ENCODE results near the gene OBSL1.

The OBSL1 gene

DNA sequence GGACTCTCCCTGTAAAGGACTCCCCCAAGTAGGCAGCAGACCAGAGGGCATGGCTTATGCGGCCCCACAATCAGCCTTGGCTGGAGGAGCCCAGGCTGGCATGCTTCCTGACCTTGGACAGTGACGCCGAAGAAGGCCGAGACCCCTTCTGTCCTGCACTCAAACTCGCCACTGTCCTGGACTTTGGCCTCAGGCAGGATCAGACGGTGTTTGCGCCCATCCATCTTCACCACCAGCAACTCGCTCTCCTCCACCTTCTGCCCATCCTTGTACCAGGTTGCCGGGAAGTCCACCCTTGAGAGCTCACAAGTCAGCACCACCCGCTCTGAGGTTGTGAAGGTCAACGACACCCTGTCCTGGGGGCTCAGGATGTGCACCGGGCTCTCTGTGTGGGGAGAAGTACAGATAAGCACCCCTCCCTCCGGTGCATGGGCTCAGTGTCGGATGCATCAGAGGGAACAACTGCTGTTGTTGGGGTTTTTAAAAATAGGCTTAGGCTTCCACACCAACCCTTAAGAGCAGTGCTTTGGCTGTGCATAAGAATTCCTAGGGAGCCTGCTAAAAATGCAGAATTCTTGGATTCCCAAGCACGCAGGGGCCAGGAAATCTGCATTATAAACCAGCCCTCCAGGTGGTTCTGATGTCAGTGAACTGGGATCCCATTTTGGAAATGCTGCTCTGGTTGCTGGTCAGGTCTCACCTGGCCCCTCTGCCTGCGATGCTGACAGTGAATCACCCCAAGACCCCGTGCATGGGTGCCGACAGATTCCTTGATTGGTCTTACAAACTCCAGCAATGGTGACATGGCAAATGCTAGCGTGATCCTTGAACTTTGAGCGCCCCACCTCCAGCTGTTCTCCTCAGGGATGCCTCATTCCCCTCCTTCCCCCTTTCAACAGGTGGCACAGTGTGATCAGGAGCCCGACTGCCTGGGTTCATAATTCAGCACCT, 5.9 kb downstream of the OBSL1 start:
- no peak for DNase-seq

DNA sequence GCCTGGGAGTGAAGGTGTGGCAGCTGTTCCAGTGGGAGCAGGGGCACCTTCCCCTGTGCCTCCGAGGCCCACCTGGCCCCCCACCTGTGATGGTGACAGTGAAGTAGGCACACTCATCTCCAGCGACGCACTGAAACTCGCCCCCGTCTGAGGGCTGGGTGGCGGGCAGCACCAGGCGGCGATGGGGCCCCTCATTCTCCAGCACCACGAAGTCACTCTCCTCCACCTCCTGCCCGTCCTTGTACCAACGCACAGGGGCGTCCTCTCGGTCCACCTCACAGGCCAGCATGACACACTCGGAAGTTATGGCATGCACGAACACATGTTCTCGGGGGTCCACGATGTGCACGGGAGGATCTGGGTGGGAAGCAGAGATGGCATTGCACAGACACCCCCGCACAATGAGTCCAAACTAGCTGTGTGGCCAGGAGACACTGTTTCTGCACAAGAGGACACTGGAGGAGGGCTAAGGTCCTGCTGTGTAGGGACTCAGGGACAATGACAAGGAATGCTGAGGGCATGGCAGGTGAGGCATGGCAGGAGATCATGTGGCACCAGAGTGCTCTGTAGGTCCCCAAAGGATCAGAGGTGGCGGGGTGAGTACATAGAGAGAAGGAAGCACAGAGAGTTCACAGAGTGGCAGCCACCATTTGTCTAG, 7.9 kb downstream of the OBSL1 start:
- DNase-seq, result no peak

DNA sequence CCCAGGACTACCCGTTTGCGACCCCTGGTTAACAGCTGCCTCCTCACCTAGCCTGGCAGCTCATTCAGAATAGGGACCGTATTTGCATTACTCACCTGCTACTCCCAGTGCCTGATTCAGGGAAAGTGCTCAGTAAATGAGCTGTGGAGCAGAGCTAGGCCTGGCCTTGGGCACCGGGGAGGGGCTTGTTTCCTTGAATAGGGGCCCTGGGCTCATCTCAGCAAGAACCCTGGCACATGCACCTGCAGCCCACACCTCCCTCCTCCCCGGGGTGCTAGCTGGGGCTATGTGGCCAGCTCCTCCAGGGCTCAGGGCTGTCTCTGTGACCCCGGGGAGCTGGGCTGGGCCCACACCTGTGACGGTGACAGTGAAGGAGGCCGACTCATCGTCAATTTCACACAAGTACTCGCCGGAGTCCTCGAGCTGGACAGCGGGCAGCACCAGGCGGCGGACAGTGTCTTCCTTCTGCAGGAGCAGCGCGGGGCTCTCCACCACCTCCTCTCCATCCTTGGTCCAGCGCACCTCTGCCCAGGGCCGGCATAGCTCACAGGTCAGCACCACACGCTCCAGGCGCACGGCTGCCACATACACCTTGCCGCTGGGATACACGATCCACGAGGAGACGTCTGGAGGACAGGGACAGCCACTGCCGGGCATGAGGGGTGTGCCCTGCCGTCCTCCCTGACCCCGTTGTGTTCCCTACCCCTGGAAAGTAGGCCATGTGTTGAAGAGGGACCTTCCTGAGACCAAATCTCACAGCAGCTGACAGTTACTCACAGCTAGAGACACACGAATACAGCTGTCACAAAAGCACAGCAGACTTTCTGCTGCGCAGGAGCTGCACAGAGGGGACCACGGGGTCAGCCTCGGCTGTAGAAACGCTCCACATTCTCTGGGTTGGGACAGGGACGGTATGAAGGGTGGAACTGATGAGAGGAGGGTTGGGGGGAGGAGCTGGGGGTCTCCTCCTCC, 9.0 kb downstream of the OBSL1 start:
- DNase-seq, result no peak

DNA sequence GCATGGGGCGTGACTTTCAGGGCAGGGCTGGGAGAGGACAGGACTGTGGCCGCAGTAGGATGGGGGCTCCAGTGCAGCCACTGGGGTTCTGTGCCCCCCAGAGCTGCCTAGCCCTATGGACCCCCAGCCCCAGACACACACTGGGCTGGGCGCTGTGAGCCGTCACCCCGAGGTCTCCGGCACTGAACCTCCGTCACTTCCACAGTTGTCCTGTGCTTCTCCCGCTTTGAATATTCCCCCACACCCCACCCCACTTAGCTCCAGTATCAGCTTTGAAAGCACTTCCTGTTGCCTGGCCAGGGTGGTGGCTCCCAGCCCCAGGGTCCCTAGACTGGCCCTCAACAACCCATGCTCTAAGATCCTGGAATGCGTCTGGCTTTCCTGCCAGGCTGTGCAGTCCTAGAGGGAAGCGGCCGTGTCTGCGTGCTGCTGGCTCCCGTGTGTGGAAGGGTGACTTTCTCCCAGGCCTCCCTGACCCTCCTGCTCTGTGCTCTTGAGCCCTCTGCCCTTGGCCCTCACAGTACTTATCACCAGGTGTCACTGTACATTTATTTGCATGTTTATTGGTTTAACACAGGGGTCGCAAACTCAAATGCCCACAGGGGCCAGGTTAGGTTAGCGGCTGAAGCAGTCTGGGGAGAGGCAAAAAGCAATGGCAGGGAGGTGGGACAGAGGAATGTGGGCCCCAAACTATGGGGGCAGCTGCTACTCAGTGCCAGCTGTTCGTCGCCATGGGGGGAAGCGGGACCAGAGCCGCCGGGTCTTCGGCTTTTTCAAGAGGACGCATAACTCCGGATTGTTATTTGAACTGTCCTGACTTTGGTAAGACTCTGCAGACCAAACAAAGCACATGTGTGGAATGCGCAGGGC, 9.9 kb downstream of the OBSL1 start:
- DNase-seq, result no peak

DNA sequence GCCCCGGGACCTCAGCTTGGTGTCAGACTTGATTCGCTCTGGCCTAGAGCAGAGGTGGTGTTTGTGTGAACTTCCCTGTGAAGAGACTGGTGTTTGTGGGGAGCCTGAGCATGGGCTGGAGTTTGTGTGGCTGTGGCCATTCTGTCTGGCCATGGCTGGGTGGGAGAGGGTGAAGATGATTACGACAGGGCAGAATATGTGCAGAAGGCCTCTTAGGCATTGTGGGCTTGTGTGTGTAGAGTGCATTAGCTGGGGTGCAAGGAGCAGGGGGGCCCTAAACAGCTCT, 10.5 kb downstream of the OBSL1 start:
- no peak for DNase-seq

DNA sequence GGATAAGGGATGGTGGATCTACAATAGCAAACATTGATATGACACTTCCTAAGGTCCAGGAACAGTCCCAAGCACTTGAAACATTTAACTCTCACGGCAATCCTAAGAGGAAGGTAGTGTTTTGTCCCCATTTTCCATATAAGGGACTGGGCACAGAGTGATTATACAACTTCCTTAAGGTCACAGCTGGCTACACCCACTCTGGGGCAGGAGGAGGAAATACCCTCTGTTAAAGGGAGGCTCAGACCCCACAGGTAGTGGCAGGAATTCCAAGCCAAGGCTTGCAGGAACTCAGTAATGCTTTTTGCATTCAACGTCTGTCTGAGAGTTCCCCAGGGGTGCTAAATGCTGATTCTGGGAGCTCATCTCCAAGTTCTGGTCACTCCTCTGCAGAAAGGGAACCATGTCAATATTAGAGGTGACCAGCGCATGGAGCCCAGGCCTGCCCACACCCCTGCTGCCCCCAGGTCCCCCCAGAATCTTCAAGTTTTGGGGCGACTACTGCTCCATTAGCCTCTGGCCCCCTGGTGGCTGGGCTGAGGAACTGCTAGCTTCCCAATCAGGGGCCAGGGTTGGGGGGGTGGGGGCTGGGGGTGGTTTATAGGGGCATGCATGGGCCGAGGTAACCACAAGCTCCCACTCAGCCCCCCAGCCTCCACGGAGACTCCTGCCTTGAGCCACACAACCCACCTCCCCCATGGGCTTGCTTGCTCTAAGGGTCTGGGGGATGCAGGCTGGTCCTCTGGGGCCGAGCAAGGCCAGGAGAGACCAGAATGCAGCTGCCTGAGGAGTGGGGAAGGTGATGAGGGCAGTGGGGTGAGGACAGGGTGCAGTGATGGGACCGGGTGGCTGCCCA, 11.1 kb downstream of the OBSL1 start:
- DNase-seq, result no peak

DNA sequence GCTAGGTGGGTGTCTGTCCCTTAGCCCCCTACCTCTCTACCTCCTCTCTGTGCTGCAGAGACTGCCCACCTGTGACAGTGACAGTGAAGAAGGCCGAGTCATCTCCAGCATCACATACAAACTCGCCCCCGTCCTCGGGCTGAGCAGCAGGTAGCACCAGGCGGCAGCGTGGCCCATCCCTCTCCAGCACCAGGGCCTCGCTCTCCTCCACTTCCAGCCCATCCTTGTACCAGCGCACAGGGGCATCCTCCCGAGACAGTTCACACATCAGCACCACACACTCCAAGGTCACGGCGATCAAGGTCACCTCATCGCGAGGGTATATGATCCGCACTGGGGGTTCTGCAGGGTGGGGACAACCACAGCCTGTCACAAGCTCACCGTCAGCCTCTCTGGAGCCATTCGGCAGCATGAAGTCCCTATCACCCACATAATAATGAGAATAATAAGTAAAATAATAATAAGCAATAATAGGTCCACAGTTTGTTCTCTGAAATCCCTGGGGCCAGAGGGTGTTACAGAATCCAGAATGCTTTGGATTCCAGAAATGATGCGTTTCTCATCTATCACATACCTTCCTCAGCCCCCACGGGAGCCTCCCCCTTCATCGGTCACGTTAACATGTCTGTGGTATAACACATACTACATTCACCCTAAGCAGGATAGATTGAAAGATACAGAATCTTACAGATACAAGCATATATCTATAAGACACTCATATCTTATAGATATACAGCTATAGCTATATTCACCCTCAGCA, 12.0 kb downstream of the OBSL1 start:
- no peak for DNase-seq

DNA sequence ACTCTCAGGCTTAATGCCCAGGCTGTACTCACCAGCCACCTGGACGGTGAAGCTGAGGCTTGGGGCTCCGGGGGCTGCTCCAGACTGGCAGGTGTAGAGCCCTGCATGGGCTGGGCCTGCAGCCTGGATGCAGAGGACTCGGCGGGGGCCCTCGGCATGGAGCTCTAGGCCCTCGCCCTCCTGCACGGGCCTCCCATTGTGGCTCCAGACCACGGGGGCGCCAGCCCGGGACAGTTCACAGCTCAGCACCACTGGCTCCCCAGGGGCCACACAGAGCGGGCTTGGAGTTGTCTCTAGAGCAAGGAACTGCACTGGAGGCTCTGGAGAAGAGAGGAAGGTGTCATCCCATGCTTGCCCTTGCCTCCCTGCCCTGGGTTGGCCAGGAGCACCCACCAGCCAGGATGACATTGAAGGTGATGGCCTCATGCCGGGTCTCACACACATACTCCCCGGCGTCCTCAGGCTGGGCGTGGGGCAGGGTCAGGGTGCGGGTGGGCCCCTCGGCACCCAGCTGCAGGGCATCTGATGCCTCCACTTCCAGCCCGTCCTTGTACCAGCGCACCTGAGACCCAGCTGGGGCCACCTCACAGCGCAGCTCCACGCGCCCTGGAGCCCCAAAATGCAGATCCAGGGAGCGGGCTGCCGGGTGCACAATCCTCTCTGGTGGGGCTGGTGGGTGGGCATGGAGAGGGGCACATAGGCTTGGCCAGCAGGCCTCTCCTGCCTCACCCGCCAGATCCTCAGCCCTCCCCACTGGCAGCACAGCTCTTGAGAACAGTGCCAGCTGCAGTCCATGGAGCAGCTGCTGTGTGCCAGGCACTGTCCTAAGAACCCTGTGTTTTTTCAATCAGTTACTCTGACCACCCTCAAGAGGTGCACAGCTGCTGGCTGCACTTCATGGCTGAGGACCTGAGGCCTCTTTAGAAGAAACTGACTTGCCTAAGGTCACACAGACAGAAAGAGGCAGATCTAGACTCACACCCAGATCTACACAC, 13.3 kb downstream of the OBSL1 start:
- no peak for DNase-seq

DNA sequence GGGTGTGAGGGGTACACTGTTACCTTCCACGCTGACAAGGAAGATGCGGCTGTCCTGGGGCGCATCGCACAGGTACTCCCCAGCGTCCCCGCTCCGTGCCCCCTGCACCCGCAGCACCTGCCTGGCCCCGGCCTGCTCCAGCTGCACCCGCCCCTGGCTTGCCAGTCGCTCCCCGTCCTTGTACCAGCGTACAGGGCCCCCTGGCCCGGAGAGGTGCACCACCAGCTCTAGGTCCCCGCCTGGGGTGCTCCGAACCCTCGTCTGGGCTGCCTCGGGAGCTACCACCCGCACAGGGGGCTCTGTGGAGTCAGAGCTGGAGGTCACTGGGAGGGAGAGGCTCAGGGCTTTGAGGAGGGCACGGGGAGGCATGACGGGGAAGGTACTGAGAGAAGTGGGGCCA, 14.0 kb downstream of the OBSL1 start:
- DNase-seq, result no peak

DNA sequence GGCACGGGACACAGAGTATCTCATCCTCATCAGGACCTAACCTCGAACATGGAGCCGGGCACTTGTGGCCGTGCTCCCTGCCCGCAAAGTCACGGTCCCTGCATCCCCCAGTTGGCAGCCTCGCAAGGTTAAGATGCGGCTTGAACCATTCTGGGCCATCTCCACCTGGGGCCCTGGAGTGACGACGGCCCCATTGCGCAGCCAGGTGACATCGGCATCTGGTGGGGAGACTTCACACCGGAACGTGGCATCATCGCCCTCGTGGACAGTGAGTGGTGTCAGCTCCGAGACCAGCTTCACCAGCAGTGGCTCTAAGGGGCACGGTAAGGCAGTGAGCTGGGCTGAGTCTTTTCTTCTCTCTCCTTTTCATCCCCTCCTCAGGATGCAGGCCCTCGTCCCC, 14.9 kb downstream of the OBSL1 start:
- no peak for DNase-seq

DNA sequence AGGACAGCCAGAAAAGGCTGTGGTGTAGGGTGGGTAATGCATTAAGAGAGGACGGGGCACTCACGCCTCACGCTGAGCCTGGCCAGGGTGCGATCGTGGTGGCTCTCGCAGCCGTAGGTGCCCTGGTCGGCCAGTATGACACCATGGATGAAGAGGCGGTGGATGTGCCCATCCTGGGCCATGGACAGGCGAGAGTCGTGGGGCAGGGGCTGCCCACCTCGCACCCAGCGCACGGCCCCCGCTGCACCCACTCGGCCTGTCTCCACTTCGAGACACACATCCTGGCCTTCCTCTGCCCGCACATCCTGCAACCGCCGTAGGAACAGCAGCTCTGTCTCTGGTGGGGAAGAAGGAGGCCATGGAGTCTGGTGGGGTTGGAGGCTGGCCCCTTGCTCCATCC, 15.4 kb downstream of the OBSL1 start:
- no peak for DNase-seq

DNA sequence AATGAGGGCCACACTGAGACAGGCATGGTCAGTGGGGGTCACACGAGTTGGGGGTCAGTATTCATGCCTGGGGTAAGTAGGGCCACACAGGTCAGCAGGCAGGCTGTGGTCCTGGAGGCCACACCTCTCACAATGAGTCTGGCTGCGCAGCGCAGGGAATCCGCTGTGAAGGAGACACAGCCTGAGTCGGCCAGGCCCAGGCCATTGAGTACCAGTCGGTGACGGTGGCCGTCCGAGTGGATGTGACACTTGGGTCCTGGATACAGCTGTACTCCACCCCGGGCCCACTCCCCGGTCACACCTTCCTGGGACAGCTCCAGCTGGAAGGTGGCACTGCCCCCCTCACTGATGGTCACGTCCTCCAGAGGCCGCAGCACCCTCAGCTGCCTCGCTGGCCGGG, 17.0 kb downstream of the OBSL1 start:
- DNase-seq, result no peak

DNA sequence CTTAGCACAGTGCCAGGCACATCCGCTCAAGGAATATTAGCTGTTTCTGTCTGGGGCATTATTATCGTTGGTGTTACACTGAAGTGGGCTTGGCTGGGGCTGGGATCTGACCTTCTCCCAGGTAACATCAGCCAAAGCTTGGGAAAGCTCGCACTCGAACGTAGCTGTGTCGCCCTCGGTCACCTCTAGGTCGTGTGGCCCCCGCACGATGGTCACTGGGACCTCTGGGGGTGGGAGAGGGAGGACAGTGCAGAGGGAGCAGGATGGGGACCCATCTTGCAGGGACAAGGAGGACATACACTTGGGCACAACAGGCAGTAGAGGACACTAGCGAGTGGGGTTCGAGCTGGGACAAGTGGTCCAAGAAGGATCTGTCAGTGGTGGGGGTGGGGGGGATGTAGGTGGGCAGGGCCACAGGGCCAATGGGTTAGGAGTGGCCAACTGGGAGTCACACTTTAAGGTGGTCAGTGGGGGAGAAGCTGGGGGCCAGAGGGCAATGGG, 17.8 kb downstream of the OBSL1 start:
- no peak for DNase-seq

DNA sequence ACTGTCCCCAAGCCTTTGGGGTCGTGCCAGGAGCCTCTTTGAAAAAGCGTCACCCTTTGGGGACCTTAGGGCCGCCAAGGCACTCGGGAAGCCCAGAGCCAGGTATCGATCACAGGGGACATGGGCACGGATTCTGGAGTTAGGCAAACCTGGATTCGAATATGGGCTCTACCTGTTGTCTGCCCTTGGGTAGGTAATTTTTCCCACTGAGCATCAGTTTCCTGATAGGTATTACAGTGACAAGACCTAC, 18.2 kb downstream of the OBSL1 start:
- DNase-seq, result no peak

DNA sequence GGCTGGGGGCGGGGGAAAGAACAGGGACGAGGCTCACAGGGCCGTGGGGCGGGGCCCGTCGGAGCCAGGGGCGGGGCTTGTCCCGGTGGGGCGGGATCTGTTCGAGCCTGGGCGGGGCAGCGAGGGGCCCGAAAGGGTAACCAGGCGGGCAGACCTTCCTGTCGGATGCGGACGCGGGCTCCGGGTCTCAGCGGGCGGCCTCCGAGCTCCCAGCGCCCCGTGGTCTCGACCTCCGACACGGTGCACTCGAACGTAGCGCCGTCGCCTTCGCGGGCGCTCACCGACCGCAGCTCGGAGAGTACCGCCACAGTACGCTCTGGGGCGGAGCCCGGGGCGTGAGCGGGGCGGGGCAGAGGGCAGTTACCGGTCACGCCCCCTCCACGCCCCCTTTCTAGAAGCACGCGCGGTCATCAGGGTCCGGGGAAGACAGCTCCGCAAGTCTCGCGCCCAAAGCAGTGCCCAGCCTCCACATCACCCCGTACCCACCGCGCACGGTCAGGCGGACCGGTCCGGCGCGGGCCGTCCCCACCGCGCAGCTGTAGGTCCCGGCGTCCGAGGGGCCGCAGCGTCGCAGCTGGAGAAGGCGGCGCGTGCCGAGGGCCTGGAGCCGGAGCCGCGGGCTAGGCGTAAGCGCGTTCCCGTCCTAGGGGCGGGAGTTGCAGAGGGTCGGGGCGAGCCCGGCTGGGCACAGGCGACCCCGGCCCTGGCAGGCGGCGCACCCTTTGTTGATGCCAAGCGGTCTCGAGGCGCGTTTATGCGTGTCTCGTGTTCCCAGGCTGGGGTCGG, 18.8 kb downstream of the OBSL1 start:
- DNase-seq, result peak; percentile 69

DNA sequence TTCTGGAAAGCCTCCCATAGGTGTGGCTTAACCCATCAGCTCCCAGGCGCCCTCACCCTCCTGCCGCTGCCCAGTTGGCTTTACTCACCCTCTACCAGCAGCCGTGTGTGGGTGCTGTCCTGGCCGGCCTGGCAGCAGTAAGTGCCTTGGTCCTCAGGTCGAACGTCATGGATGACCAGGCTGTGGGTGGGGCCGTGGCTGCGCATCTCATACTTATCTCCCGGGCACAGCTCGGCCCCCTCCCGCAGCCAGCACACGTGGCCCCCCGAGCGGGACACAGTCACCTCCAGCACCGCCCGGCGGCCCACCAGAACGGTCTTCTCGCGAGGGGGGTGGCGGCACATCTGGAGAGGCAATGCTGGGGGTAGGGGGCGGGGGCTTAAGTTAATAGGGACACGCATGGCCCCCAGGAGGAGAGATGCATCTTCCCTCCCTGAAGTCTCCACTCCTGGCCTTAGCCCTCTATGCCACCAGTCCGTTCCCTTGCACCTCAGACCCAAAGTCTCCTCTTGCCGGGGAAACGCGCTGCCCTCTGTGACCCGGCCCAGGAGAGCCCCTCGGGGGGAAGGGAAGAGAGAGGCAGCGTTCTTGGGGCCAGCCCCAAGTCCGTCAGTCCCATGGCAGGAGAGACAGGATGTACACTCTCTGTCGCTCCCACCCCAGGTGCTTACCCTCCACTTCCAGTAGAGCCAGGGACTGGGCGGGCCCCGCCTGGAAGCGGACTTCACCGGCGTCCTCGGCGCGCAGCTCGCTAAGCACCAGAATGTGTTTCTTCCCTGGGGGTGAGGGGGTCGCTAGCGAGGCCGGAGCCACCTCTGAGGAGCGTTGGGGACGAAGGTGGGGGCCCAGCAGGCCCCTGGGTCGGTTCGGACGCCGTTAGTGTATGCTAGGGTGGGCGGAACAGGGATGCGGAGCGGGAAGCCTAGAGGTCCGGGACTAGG, 19.6 kb downstream of the OBSL1 start:
- peak; percentile 26 for DNase-seq

DNA sequence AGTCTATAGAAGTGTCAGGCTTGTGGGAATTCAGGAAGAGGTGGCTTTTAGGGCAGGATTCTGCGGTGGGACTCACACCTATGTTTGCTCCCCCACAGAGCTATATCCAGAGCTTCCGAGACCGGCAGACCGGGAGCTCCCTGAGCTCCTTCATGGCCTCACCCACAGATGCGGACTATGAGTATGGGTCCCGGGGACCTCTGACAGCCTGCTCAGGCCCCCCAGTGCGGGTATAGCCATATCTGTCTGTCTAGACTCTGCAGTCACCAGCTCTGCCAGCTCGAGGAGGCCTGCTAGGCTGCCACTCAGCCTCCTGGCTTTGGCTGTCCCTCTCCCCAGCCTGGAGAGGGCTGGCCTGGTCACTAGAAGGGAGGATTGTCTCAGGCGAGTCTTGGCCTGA, 21.7 kb downstream of the OBSL1 start:
- no peak for DNase-seq
